Putamen (tissue), 1 donor: ENCODE data around the gene CAB39.
"Not testable (repeated sequence)": the region's sequence is repeated elsewhere in the genome, so short reads cannot be mapped to it uniquely, and the experiment has no call there.

Source experiments
- DNase-seq: peaks from one replicate; pipeline ENCODE4 v3.0.0-alpha.2; 2016; ENCODE audit warnings: low spot score

The CAB39 gene

DNA sequence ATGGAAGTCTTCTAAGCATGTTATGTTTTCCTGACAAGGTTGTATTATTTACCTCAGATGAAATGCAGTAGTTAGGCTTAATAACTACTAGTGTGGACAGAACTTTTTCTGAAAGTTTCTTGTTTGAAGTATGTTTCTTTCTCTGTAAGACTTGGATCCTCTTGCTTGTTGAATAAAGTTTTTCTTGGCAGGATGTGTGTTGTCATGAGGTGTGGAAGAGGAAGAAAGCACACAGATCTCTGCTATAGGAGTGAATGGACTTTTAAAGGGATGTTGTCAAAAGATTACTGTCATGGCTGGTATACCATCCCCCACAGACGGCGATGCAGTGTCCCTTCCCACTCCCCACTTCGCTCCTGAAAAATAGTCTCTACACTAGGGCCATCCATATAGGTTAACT lies 2.6 kb downstream of the CAB39 start:
- no peak for DNase-seq

DNA sequence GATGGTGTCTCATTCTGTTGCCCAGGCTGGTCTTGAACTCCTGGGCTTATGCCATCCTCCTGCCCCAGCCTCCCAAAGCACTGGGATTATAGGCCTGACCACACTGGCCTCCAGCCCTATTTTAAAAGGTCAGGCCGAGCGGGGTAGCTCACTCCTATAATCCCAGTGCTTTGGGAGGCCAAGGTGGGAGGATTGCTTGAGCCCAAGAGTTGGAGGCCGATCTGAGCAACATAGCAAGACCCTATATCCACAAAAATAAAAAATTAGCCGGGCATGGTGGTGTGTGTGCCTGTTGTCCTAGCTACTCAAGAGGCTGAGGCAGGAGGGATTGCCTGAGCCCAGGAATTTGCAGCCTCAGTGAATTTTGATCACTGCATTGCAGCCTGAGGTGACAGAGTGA lies 3.9 kb downstream of the CAB39 start:
- no peak for DNase-seq

DNA sequence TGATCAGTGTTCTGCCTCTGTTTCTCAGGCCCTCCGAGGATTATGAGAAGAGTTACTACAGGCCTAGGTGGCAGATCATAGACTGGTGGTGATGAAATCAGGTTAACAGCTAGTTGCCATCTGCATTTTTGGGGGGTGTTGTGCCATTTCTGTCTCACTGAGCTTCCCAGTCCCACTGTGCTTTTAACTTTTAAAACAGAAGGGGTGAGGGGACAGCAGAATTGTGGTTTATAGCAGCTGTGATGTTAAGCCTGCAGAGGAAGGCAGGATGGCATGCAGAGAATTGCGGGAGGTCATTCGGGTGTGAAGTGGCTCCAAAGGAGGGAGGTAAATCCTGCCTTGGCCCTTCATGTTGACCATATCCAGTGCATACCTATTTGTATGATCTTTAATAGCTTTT lies 5.0 kb downstream of the CAB39 start:
- DNase-seq: no peak

DNA sequence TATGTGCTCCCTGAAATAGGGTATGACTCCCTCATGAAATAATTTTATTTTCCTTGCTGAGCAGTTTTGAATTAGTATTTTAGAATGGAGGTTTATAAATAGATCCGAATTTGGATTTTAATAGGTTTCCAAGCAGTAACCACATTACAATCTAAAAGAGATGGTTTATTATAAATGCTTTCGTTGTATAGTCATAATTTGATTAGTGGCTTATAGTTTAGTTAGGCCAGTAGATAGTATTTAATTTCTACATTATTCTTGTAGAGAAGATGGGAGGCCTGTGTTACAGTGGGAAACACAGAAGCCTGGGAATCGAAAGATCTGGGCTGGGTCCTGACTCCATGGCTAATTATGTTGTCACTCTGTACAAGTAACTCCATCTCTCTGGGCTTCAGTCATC lies 6.7 kb downstream of the CAB39 start:
- DNase-seq: no peak

GRCh38 chr2:230721712-230722111 lies 9.1 kb downstream of the CAB39 start:
- no peak for DNase-seq

GRCh38 chr2:230722207-230722885 lies 9.7 kb downstream of the CAB39 start:
- DNase-seq: no peak

- DNase-seq: no peak
Measured at GRCh38 chr2:230723363-230723762, 10.7 kb downstream of the CAB39 start.

DNA sequence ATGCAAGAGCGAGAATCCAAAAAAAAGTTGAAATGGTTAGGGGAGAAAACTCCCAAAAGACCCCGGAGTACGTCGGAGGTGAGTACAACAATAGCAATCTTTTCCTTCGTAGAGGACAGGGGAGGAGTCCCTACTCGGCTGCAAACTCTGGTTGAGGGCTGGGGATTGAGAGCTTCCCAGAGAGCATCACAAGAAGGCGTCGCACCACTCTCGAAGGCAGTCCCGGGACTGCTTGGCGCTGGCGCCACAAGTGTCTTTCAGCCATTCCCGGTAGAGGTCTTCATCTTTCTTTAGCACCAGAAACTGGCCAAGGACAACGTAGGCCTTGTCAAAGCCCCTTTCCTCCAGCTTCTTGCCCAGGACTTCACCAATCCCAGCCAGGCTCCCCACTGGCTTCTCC lies 12.3 kb downstream of the CAB39 start:
- not testable (repeated sequence) for DNase-seq

- DNase-seq: no peak
Measured at GRCh38 chr2:230731512-230731911, 18.9 kb downstream of the CAB39 start.

DNA sequence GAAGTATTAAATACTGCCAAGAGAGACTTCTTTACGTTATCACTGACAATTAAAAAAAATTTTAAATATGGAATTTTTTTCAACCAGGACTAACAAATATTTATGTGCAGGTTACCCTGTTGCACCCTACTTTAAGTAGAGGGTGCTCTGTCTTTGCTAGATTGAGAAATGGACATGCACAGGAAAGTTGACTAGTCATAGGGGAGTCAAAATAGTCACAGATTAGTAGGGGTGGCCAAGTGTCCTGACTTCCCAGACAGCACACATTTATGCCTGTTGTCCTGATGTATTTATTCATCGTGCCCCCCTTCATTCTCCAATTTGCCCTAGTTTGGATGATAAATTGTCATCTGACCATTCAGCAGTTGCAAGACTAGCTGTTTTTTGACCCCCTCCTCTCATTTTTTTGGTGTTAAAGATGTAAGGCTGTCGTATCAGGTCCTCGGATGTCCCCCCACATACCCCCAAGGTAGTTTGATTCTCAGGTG lies 20.3 kb downstream of the CAB39 start:
- no peak for DNase-seq

- no peak for DNase-seq
Measured at GRCh38 chr2:230734247-230735175, 21.9 kb downstream of the CAB39 start.

- no peak for DNase-seq
Measured at GRCh38 chr2:230735884-230736283, 23.2 kb downstream of the CAB39 start.

DNA sequence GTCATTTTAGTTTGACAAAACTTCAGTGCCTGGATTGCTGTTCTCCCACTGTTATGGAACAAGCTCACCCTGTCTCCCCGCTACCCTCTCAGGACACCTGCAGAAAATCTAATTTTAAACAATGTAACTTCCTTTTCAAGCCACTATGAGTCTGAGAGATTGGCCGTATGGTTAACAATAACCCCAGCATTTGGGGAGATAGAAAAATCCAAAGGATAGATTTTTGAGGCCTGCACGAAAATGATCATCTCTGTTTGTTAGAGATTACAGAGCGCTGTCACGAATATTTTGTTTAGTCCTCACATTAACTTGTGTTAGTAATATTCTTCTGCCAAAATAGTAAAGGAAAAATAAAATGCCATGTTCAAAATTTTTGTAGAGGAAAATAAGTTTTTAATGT lies 24.7 kb downstream of the CAB39 start:
- DNase-seq: no peak

DNA sequence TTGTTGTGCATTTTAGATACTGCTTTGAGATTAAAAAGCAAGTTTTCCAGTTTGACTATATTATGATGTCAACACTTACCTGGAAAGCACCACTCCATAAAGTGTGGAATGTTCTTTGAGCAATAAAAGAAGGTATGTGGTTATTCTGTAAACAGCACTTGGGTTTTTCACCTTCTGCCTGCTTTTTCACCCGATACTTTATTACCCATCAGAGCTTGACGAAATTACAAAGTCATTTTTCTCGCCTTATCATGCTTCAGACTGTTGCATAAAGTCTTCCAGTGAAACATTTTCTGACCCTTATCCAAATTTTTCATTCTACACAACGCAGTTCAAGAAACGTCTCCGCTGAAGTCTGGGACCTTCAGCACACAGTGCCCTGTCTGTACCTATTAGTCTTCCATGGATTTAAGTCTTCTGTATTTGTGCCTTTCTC lies 25.2 kb downstream of the CAB39 start:
- DNase-seq: no peak

DNA sequence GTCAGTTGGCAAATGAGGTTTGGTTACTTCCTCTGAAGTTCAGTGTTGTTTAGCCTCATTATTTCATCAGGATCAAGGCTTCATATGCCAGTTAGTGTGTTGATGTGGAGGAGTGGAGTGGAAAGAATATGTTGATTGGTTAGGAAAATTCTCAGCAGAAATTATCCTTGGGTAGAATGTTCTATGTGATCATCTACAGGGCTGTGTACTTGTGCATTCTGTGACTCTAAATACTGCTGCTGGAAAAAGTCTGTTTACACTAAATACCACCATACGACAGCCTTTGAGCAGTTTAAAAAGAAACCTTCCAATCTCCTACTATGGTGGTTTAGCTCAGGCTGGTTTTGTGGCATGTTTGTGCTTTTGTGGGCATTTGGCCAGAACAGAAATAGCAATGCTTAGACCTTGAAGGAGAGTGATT lies 25.8 kb downstream of the CAB39 start:
- no peak for DNase-seq

DNA sequence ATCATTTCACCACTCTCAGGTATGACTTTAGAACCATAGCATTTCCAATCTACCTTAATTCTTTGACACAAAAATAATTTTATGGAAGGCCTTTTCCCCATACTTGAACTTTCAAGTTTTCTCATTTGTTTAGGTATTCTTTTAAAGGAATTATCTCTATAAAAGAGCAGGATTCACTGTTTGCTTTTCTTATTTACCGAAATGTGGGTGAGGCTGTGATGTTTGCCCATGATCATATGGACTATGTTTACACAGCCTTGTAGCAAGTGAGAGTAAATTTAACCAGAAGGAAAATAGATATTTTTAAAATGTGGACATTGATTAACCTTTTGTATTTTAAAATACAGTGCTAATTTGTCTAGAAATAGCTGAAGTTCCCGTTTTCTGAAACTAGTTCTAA lies 26.3 kb downstream of the CAB39 start:
- no peak for DNase-seq

DNA sequence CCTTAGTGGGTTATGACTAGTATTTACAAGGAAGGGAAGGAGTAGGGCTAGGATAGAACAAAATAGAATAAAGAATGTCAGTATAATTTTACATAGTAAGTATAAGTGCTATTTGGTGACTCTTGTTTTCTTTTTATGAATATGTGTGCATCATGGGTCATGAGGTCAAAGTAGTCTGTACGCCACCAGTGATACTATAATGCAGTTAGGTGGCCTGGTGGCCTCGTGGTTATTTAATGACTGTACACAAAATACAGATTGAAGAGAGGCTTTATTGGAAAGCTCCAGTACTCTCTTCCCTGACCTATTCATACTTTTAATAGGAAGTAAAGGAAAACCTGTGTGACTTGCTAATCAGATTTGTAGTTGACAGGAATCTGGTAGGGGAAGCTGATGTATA lies 27.3 kb downstream of the CAB39 start:
- no peak for DNase-seq

GRCh38 chr2:230742781-230743180 lies 30.1 kb downstream of the CAB39 start:
- DNase-seq: no peak

DNA sequence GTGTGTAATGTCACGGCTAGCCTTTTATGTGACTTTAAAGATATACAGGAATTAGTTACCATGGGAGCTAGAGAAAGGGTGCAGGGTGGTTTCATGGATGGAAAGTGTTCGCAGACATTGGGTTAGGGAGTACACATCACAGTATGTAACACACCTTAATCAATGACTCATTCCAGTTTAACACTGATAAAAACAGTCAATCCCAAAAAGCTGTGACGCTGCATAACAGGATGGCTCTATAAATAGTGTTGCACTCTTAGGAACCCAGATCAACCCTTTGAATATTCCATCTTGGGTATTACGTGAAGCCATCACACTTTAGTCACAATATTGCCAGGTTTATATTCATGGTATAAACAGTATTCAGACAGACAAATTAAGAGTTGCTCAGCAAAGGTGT lies 33.6 kb downstream of the CAB39 start:
- peak; percentile 10 for DNase-seq

- no peak for DNase-seq
Measured at GRCh38 chr2:230748087-230748486, 35.4 kb downstream of the CAB39 start.

GRCh38 chr2:230749111-230749510 lies 36.5 kb downstream of the CAB39 start:
- DNase-seq: no peak

- DNase-seq: no peak
Measured at GRCh38 chr2:230751062-230751461, 38.4 kb downstream of the CAB39 start.

DNA sequence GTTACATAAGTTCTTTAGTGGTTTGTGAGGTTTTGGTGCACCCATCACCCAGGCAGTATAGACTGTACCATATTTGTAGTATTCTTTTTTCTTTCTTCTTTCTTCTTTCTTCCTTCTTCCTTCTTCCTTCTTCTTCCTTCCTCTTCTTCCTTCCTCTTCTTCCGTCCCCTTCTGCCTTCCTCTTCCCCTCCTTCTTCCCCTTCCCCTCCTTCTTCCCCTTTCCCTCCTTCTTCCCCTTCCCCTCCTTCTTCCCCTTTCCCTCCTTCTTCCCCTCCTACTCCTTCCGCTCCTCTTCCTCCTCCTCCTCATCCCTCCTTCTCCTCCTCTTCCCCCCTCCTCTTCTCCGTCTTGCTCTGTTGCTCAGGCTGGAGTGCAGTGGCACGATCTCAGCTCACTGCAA lies 41.6 kb downstream of the CAB39 start:
- no peak for DNase-seq
